Mesenchymal stem cell (in vitro differentiated cells and primary cell): ENCODE measurements around the gene HAL.
A peak's percentile ranks its signal among the peaks of the same experiment; 100 is the strongest.

Source experiments
- DNase-seq: peaks from one replicate; pipeline ENCODE4 v3.0.0-alpha.2; 2013
- H2AFZ ChIP-seq: one replicate; pipeline ENCODE4 v1.6.1; 2013; ENCODE audit warnings: low read depth, mild to moderate bottlenecking, control low read depth, inconsistent platforms, low read length, moderate library complexity
- H2AK5ac ChIP-seq: 2 replicates; pipeline ENCODE4 v1.6.1; 2013; ENCODE audit warnings: low read length, moderate library complexity, mild to moderate bottlenecking, inconsistent platforms; ENCODE audit not compliant: severe bottlenecking
- H2BK120ac ChIP-seq: one replicate; pipeline ENCODE4 v1.6.1; 2013; ENCODE audit warnings: low read depth, mild to moderate bottlenecking, inconsistent platforms, low read length, moderate library complexity
- H2BK12ac ChIP-seq, 2 experiments: one replicate each; pipeline ENCODE4 v1.6.1; 2013; ENCODE audit warnings: inconsistent platforms in 2 of 2, low read length in 2 of 2, mild to moderate bottlenecking in 2 of 2, moderate library complexity in 2 of 2, control low read depth in 1 of 2
- H2BK15ac ChIP-seq: one replicate; pipeline ENCODE4 v1.6.1; 2013; ENCODE audit warnings: mild to moderate bottlenecking, low read depth, inconsistent platforms; ENCODE audit not compliant: poor library complexity, severe bottlenecking
- H2BK5ac ChIP-seq: 2 replicates; pipeline ENCODE4 v1.6.1; 2013; ENCODE audit warnings: low read depth, mild to moderate bottlenecking, low read length, control low read depth, inconsistent platforms; ENCODE audit not compliant: poor library complexity, severe bottlenecking
- H3K14ac ChIP-seq, 2 experiments: one replicate each; pipeline ENCODE4 v1.6.1; 2013; ENCODE audit warnings: inconsistent platforms in 2 of 2, low read length in 2 of 2, control low read depth in 1 of 2, mild to moderate bottlenecking in 1 of 2, moderate library complexity in 1 of 2
- H3K18ac ChIP-seq, 2 experiments: one replicate each; pipeline ENCODE4 v1.6.1; 2013; ENCODE audit warnings: inconsistent platforms in 2 of 2, low read length in 2 of 2, control low read depth in 1 of 2, low read depth in 1 of 2, mild to moderate bottlenecking in 1 of 2
- H3K23ac ChIP-seq, 2 experiments: one replicate each; pipeline ENCODE4 v1.6.1; 2013; ENCODE audit warnings: inconsistent platforms in 2 of 2, low read length in 2 of 2, mild to moderate bottlenecking in 2 of 2, moderate library complexity in 2 of 2, control low read depth in 1 of 2
- H3K27ac ChIP-seq: 2 replicates; pipeline ENCODE4 v1.5.1; 2013; ENCODE audit warnings: mild to moderate bottlenecking, moderate library complexity, low read length, control low read depth, inconsistent platforms; ENCODE audit not compliant: poor library complexity, severe bottlenecking
- H3K27me3 ChIP-seq, 2 experiments: 2 replicates each; pipeline versions ENCODE4 v1.6.1 to v1.7.0; 2013; ENCODE audit warnings: low read length in 2 of 2, mild to moderate bottlenecking in 2 of 2, moderate library complexity in 2 of 2, control low read depth in 1 of 2, inconsistent platforms in 1 of 2; ENCODE audit not compliant: control insufficient read depth in 1 of 2, insufficient read depth in 1 of 2
- H3K36me3 ChIP-seq, 2 experiments: 2 replicates each; pipeline versions ENCODE4 v1.6.1 to v1.7.0; 2013; ENCODE audit warnings: low read length in 2 of 2, control low read depth in 1 of 2, inconsistent platforms in 1 of 2, low read depth in 1 of 2, mild to moderate bottlenecking in 1 of 2; ENCODE audit not compliant: insufficient read depth in 2 of 2, control insufficient read depth in 1 of 2
- H3K4ac ChIP-seq, 2 experiments: one replicate each; pipeline ENCODE4 v1.6.1; 2013; ENCODE audit warnings: inconsistent platforms in 2 of 2, low read length in 2 of 2, mild to moderate bottlenecking in 2 of 2, moderate library complexity in 2 of 2, control low read depth in 1 of 2, low read depth in 1 of 2
- H3K4me1 ChIP-seq: 2 replicates; pipeline ENCODE4 v1.6.1; 2013; ENCODE audit warnings: low read depth, low read length, control low read depth; ENCODE audit not compliant: control insufficient read depth, insufficient read depth
- H3K4me2 ChIP-seq: 2 replicates; pipeline ENCODE4 v1.6.1; 2013; ENCODE audit warnings: low read length, mild to moderate bottlenecking, inconsistent platforms; ENCODE audit not compliant: poor library complexity, severe bottlenecking
- H3K4me3 ChIP-seq, 2 experiments: 2 replicates each; pipeline versions ENCODE4 v1.5.1 to v1.7.0; 2013; ENCODE audit warnings: low read length in 2 of 2, mild to moderate bottlenecking in 2 of 2, control low read depth in 1 of 2, low read depth in 1 of 2; ENCODE audit not compliant: insufficient read depth in 1 of 2
- H3K79me1 ChIP-seq: replicated peaks from 2 replicates; pipeline ENCODE4 v1.6.1; 2013; ENCODE audit warnings: mild to moderate bottlenecking, control low read depth, low read length, inconsistent platforms; ENCODE audit not compliant: poor library complexity, severe bottlenecking
- H3K9ac ChIP-seq: 2 replicates; pipeline ENCODE4 v1.7.0; 2013; ENCODE audit warnings: mild to moderate bottlenecking, low read length, moderate library complexity
- H3K9me3 ChIP-seq: 2 replicates; pipeline ENCODE4 v1.7.0; 2013; ENCODE audit warnings: mild to moderate bottlenecking, low read length; ENCODE audit not compliant: control insufficient read depth
- H4K8ac ChIP-seq: one replicate; pipeline ENCODE4 v1.6.1; 2013; ENCODE audit warnings: inconsistent platforms, mild to moderate bottlenecking, low read length, moderate library complexity
- H4K91ac ChIP-seq: one replicate; pipeline ENCODE4 v1.6.1; 2013; ENCODE audit warnings: mild to moderate bottlenecking, low read length, inconsistent platforms
- WGBS: methylation state at CpG from one replicate; pipeline ENCODE4 v1.1.7; 2013; ENCODE audit warnings: mixed read lengths; 5-methylcytosine and 5-hydroxymethylcytosine counted together

HAL gene

GRCh38 chr12:95997911-95998510 lies 1.9 kb upstream of the HAL start:
- no peaks in the 10 kb centered on the region for H3K9me3 ChIP-seq
- no peak overlapping the region for H2BK120ac ChIP-seq
- no peak overlapping the region for H3K23ac ChIP-seq
- no peak overlapping the region for H4K8ac ChIP-seq
- no peak overlapping the region for H2AK5ac ChIP-seq
- no peaks in the 10 kb centered on the region for H3K4me1 ChIP-seq
- H2BK15ac ChIP-seq = no peak overlapping the region
- H4K91ac ChIP-seq = no peak overlapping the region
- H3K4me3 ChIP-seq = no peak overlapping the region
- no peaks in the 10 kb centered on the region for H3K27me3 ChIP-seq
- no peak overlapping the region for H2BK5ac ChIP-seq
- 86% methylated on average over 3 of the region's 5 CpGs for WGBS
- H3K14ac ChIP-seq = no peak overlapping the region
- no peak overlapping the region for H3K4me2 ChIP-seq
- no peak for DNase-seq
- H3K9ac ChIP-seq = no peak overlapping the region
- H3K4ac ChIP-seq = no peak overlapping the region
- no peak overlapping the region for H2AFZ ChIP-seq
- H3K18ac ChIP-seq = no peak overlapping the region
- no peaks in the 10 kb centered on the region for H3K79me1 ChIP-seq
- no peak overlapping the region for H3K27ac ChIP-seq
- H2BK12ac ChIP-seq = no peak overlapping the region
- peaks cover 14 to 24% of the 10 kb centered on the region in 2 experiments for H3K36me3 ChIP-seq

- H3K4me3 ChIP-seq = no peak overlapping the region
- H2AK5ac ChIP-seq = no peak overlapping the region
- H2AFZ ChIP-seq = no peak overlapping the region
- DNase-seq = no peak
- H4K8ac ChIP-seq = no peak overlapping the region
- H3K27ac ChIP-seq = no peak overlapping the region
- H3K79me1 ChIP-seq = no peaks in the 10 kb centered on the region
- peaks cover 0 to 6% of the 10 kb centered on the region in 2 experiments for H3K27me3 ChIP-seq
- H3K9me3 ChIP-seq = no peaks in the 10 kb centered on the region
- H2BK12ac ChIP-seq = no peak overlapping the region
- H3K4ac ChIP-seq = no peak overlapping the region
- no peak overlapping the region for H3K9ac ChIP-seq
- H3K4me1 ChIP-seq = no peaks in the 10 kb centered on the region
- H3K18ac ChIP-seq = no peak overlapping the region
- no peak overlapping the region for H2BK120ac ChIP-seq
- WGBS = 91% methylated on average over 3 of the region's 3 CpGs
- no peak overlapping the region for H3K23ac ChIP-seq
- H3K4me2 ChIP-seq = no peak overlapping the region
- peaks cover 8 to 21% of the 10 kb centered on the region in 2 experiments for H3K36me3 ChIP-seq
- H2BK5ac ChIP-seq = no peak overlapping the region
- H3K14ac ChIP-seq = no peak overlapping the region
- H4K91ac ChIP-seq = no peak overlapping the region
- H2BK15ac ChIP-seq = no peak overlapping the region
These were observed 1.1 kb upstream of the HAL start for GRCh38 chr12:95997276-95997675.

- H3K4ac ChIP-seq = no peak overlapping the region
These were observed 709 bp downstream of the HAL start for GRCh38 chr12:95995238-95996031.

GRCh38 chr12:95994476-95994875 lies 1.7 kb downstream of the HAL start:
- H2AFZ ChIP-seq = no peak overlapping the region
- H3K23ac ChIP-seq = no peak overlapping the region
- H3K79me1 ChIP-seq = no peaks in the 10 kb centered on the region
- no peak overlapping the region for H2BK5ac ChIP-seq
- no peak overlapping the region for H2BK15ac ChIP-seq
- H2AK5ac ChIP-seq = no peak overlapping the region
- no peaks in the 10 kb centered on the region for H3K4me1 ChIP-seq
- no peak overlapping the region for H3K4me2 ChIP-seq
- H3K36me3 ChIP-seq = peaks cover 0 to 9% of the 10 kb centered on the region in 2 experiments
- no peak overlapping the region for H2BK12ac ChIP-seq
- H2BK120ac ChIP-seq = no peak overlapping the region
- WGBS = 97% methylated on average over 4 of the region's 5 CpGs
- H3K4ac ChIP-seq = no peak overlapping the region
- no peak overlapping the region for H3K27ac ChIP-seq
- H3K18ac ChIP-seq = no peak overlapping the region
- no peaks in the 10 kb centered on the region for H3K9me3 ChIP-seq
- H3K9ac ChIP-seq = no peak overlapping the region
- no peak for DNase-seq
- peaks cover 0 to 20% of the 10 kb centered on the region in 2 experiments for H3K27me3 ChIP-seq
- H3K4me3 ChIP-seq = no peak overlapping the region
- no peak overlapping the region for H4K8ac ChIP-seq
- H3K14ac ChIP-seq = no peak overlapping the region
- H4K91ac ChIP-seq = no peak overlapping the region

More at GRCh38 chr12:95995238-95996031, 709 bp downstream of the HAL start:
- Histone ChIP-seq H2BK15ac (no peak overlapping the region), H3K9me3 (no peaks in the 10 kb centered on the region), H3K27me3 (peaks cover 0 to 15% of the 10 kb centered on the region in 2 experiments), H2AK5ac (no peak overlapping the region), H3K18ac (no peak overlapping the region), H3K36me3 (peaks cover 0 to 16% of the 10 kb centered on the region in 2 experiments), H3K23ac (no peak overlapping the region), H2AFZ (no peak overlapping the region), H2BK12ac (peak overlapping the region in 1 of 2 experiments; percentile 49), H2BK5ac (no peak overlapping the region), H3K79me1 (no peaks in the 10 kb centered on the region), H4K91ac (no peak overlapping the region), H3K4me3 (no peak overlapping the region), H2BK120ac (no peak overlapping the region), H3K4me2 (no peak overlapping the region), H3K9ac (no peak overlapping the region), H3K27ac (no peak overlapping the region), H3K14ac (peak overlapping the region in 1 of 2 experiments; percentile 41), H4K8ac (no peak overlapping the region), H3K4me1 (no peaks in the 10 kb centered on the region)
- DNase-seq = no peak
- whole genome bisulfite sequencing = 99% methylated on average over 29 of the region's 29 CpGs
